SK-N-SH (cell line): ENCODE results near the gene LGR6. TPM values are rescaled to one million over a fixed set of nuclear protein-coding genes. Genes with fewer than 3 reads are reported as not detected.

Experiments used
- CTCF ChIA-PET: fragments of 300-600, 350-600 bp; formaldehyde crosslinking; extraction: SDS; loops from one replicate; lab custom pipeline; 2021; lab: Yijun Ruan, JAX
- POLR2A ChIA-PET: fragments of 350-600 bp; sonication (Branson Sonifier 250); formaldehyde crosslinking; extraction: SDS; loops from one replicate; lab custom pipeline; 2020; ENCODE audit warnings: antibody characterized with exemption, inconsistent platforms; lab: Yijun Ruan, JAX
- DNase-seq: peaks from one replicate; pipeline ENCODE4 v3.0.0; 2012
- H2AFZ ChIP-seq: fragments of 200-600 bp; sonication (generic); 2 replicates; pipeline ENCODE4 v1.8.1; 2016; ENCODE audit warnings: antibody characterized with exemption, mild to moderate bottlenecking, low read depth
- H3F3A ChIP-seq: fragments of 200-600 bp; sonication (generic); replicated peaks from 2 replicates; pipeline ENCODE3; 2016; ENCODE audit warnings: antibody characterized with exemption, mild to moderate bottlenecking; ENCODE audit not compliant: insufficient read depth
- H3K27ac ChIP-seq, 2 experiments: fragments of 200-500 bp in 1 of 2; fragments of 200-600 bp in 1 of 2; sonication (Bioruptor generic) in 1 of 2; sonication (generic), shearing (Covaris generic) in 1 of 2; 2 replicates each; pipeline versions ENCODE4 v1.5.1 to v1.6.1; 2014 to 2016; ENCODE audit warnings: low read depth in 2 of 2, inconsistent platforms in 1 of 2, low read length in 1 of 2, mild to moderate bottlenecking in 1 of 2, mixed read lengths in 1 of 2
- H3K27me3 ChIP-seq: fragments of 200-600 bp; sonication (generic), shearing (Covaris generic); 2 replicates; pipeline ENCODE4 v1.6.1; 2016; ENCODE audit warnings: mixed run types; ENCODE audit not compliant: insufficient read depth
- H3K36me3 ChIP-seq, 2 experiments: fragments of 200-500 bp in 1 of 2; fragments of 200-600 bp in 1 of 2; sonication (Bioruptor generic) in 1 of 2; sonication (generic) in 1 of 2; replicated peaks in 1 of 2; 2 replicates each; pipeline versions ENCODE3 to v1.5.1; 2014 to 2016; ENCODE audit warnings: low read length in 1 of 2, mild to moderate bottlenecking in 1 of 2; ENCODE audit not compliant: insufficient read depth in 2 of 2, control insufficient read depth in 1 of 2
- H3K4me1 ChIP-seq, 2 experiments: fragments of 200-500 bp in 1 of 2; fragments of 200-600 bp in 1 of 2; sonication (Bioruptor generic) in 1 of 2; sonication (generic), shearing (Covaris generic) in 1 of 2; 2 replicates each; pipeline versions ENCODE4 v1.5.1 to v1.6.1; 2014 to 2016; ENCODE audit warnings: low read depth in 1 of 2, low read length in 1 of 2, mixed run types in 1 of 2; ENCODE audit not compliant: insufficient read depth in 2 of 2, control insufficient read depth in 1 of 2
- H3K4me2 ChIP-seq: fragments of 200-600 bp; sonication (generic), shearing (Covaris generic); 2 replicates; pipeline ENCODE4 v1.6.1; 2017; ENCODE audit warnings: mixed run types
- H3K4me3 ChIP-seq, 2 experiments: fragments of 200-500 bp in 1 of 2; fragments of 200-600 bp in 1 of 2; sonication (Bioruptor generic) in 1 of 2; sonication (generic), shearing (Covaris generic) in 1 of 2; 2 replicates each; pipeline versions ENCODE4 v1.5.1 to v1.8.1; 2014 to 2016; ENCODE audit warnings: low read depth in 2 of 2, inconsistent platforms in 1 of 2, low read length in 1 of 2, mild to moderate bottlenecking in 1 of 2, mixed read lengths in 1 of 2, moderate library complexity in 1 of 2
- H3K79me2 ChIP-seq: fragments of 200-600 bp; sonication (generic); 2 replicates; pipeline ENCODE4 v1.8.1; 2017; ENCODE audit warnings: mild to moderate bottlenecking; ENCODE audit not compliant: insufficient read depth
- H3K9ac ChIP-seq: fragments of 200-600 bp; sonication (generic); 2 replicates; pipeline ENCODE4 v1.6.1; 2017; ENCODE audit warnings: mixed run types
- H3K9me2 ChIP-seq: fragments of 200-600 bp; sonication (generic); 2 replicates; pipeline ENCODE4 v1.6.1; 2017; ENCODE audit warnings: mixed run types
- H3K9me3 ChIP-seq: fragments of 200-600 bp; sonication (generic); 2 replicates; pipeline ENCODE4 v1.6.1; 2017; ENCODE audit warnings: mixed run types, mild to moderate bottlenecking, moderate library complexity
- H4K20me1 ChIP-seq: fragments of 200-600 bp; sonication (generic); 2 replicates; pipeline ENCODE4 v1.6.1; 2017; ENCODE audit warnings: mild to moderate bottlenecking, mixed run types; ENCODE audit not compliant: insufficient read depth
- CHD2 ChIP-seq: fragments of 150-350 bp; IDR thresholded peaks from 2 replicates; pipeline ENCODE4 v1.6.1; 2018; ENCODE audit warnings: low read length; ENCODE audit not compliant: partially characterized antibody
- CTCF ChIP-seq: fragments of 200-600 bp; sonication (generic); IDR thresholded peaks from 2 replicates; pipeline ENCODE4 v1.6.1; 2017; ENCODE audit warnings: antibody characterized with exemption, mild to moderate bottlenecking, moderate library complexity
- EZH2phosphoT487 ChIP-seq: fragments of 200-600 bp; sonication (generic); IDR thresholded peaks from 2 replicates; pipeline ENCODE4 v1.6.1; 2017; ENCODE audit warnings: low read depth, mixed run types, mild to moderate bottlenecking, antibody characterized with exemption, moderate library complexity, borderline replicate concordance
- FOXJ3 ChIP-seq: sonication (generic); formaldehyde crosslinking; IDR thresholded peaks from 2 replicates; pipeline ENCODE4 v1.5.1; 2020; ENCODE audit warnings: mild to moderate bottlenecking, missing genetic modification reagents
- GABPA ChIP-seq: IDR thresholded peaks from 2 replicates; pipeline ENCODE4 v1.4.0; 2012; ENCODE audit warnings: low read depth, mild to moderate bottlenecking
- JUND ChIP-seq: IDR thresholded peaks from 2 replicates; pipeline ENCODE4 v1.4.0; 2012
- MAX ChIP-seq: IDR thresholded peaks from 2 replicates; pipeline ENCODE4 v1.4.0; 2012; ENCODE audit warnings: low read depth
- MEF2A ChIP-seq: IDR thresholded peaks from 2 replicates; pipeline ENCODE4 v1.4.0; 2012; ENCODE audit warnings: low read depth, borderline replicate concordance
- MXI1 ChIP-seq: IDR thresholded peaks from 2 replicates; pipeline ENCODE4 v1.6.1; 2012; ENCODE audit warnings: mild to moderate bottlenecking, low read depth, low read length, improper control_type of control experiment
- NRF1 ChIP-seq: IDR thresholded peaks from 2 replicates; pipeline ENCODE4 v1.6.1; 2012; ENCODE audit warnings: low read depth, mild to moderate bottlenecking, low read length
- POLR2AphosphoS5 ChIP-seq: IDR thresholded peaks from 2 replicates; pipeline ENCODE4 v1.6.1; 2012; ENCODE audit warnings: low read depth, low read length
- RAD21 ChIP-seq: IDR thresholded peaks from 2 replicates; pipeline ENCODE4 v1.6.1; 2012; ENCODE audit warnings: mild to moderate bottlenecking, low read length
- REST ChIP-seq: IDR thresholded peaks from 2 replicates; pipeline ENCODE4 v1.6.1; 2012; ENCODE audit warnings: mild to moderate bottlenecking, low read depth, low read length, moderate library complexity
- RFX5 ChIP-seq: IDR thresholded peaks from 2 replicates; pipeline ENCODE4 v1.6.1; 2012; ENCODE audit warnings: mild to moderate bottlenecking, improper control_type of control experiment, low read length
- SIN3A ChIP-seq: IDR thresholded peaks from 2 replicates; pipeline ENCODE4 v1.6.1; 2012; ENCODE audit warnings: low read depth, mild to moderate bottlenecking, low read length, moderate library complexity, borderline replicate concordance
- SMC3 ChIP-seq: IDR thresholded peaks from 2 replicates; pipeline ENCODE4 v1.6.1; 2012; ENCODE audit warnings: low read depth, low read length, improper control_type of control experiment
- TAF1 ChIP-seq: IDR thresholded peaks from 2 replicates; pipeline ENCODE4 v1.6.1; 2012; ENCODE audit warnings: low read depth, mild to moderate bottlenecking, low read length, moderate library complexity, borderline replicate concordance
- TCF12 ChIP-seq: IDR thresholded peaks from 2 replicates; pipeline ENCODE4 v1.4.0; 2012
- TEAD4 ChIP-seq: IDR thresholded peaks from 2 replicates; pipeline ENCODE4 v1.4.0; 2012; ENCODE audit warnings: mild to moderate bottlenecking, borderline replicate concordance; ENCODE audit not compliant: insufficient read depth
- WGBS: methylation state at CpG from one replicate; pipeline ENCODE4 v1.1.6; 2017; ENCODE audit warnings: low lambda C conversion rate; 5-methylcytosine and 5-hydroxymethylcytosine counted together
- polyA plus RNA-seq, 3 experiments: library from polyadenylated mRNA; depleted of rRNA; stranded (reverse); fragments of >200 nt; gene quantifications; 2 replicates each; pipeline ENCODE4 v1.2.3, GENCODE V29; 2012

The LGR6 gene
- polyA plus RNA-seq, 1 of the 3 experiments (the other 2 are of a cell fraction), result 0.03 TPM

GRCh38 chr1:202161151-202162046, 32.2 kb upstream of the LGR6 start:
- no peak for DNase-seq
- Histone ChIP-seq H3K9me3 (no peaks in the 10 kb centered on the region), H3K27me3 (no peaks in the 10 kb centered on the region), H3K4me3 (no peak overlapping the region), H3K4me1 (peaks cover 0 to 39% of the 10 kb centered on the region in 2 experiments; a peak in 1 of 4 replicates), H2AFZ (no peak overlapping the region), H3K4me2 (no peak overlapping the region), H4K20me1 (no peaks in the 10 kb centered on the region), H3K36me3 (no peaks in the 10 kb centered on the region), H3K79me2 (no peaks in the 10 kb centered on the region), H3K9ac (no peak overlapping the region), H3K27ac (no peak overlapping the region), H3F3A (peaks cover under 1% of the 10 kb centered on the region), H3K9me2 (no peaks in the 10 kb centered on the region)
- ChIA-PET POLR2A (no interaction called here), CTCF (interaction anchor here (1.2 to 2.6 kb wide), 3 partner anchors 18 to 28 kb away, joined by 4 to 11 read pairs (median 6); no protein-coding TSS in a partner anchor)
- TF ChIP-seq GABPA, result no peak
- TF ChIP-seq FOXJ3 (CRISPR knock-in tag), result no peak
- no peak for TF ChIP-seq MAX
- no peak for TF ChIP-seq JUND
- no peak for TF ChIP-seq TAF1
- no peak for TF ChIP-seq SMC3
- no peak for TF ChIP-seq CTCF
- TF ChIP-seq SIN3A, result no peak
- TF ChIP-seq EZH2phosphoT487, result no peak
- TF ChIP-seq MEF2A, result no peak
- TF ChIP-seq REST, result no peak
- TF ChIP-seq POLR2AphosphoS5, result no peak
- no peak for TF ChIP-seq RFX5
- no peak for TF ChIP-seq CHD2
- TF ChIP-seq RAD21, result no peak
- no peak for TF ChIP-seq NRF1
- TF ChIP-seq TCF12, result no peak
- no peak for TF ChIP-seq TEAD4
- no peak for TF ChIP-seq MXI1
- WGBS, result 78% methylated on average over 17 of the region's 22 CpGs
